Caco-2 (cell line): ENCODE measurements around the gene BMP7. TPM values are rescaled to one million over a fixed set of nuclear protein-coding genes. Genes with fewer than 3 reads are reported as not detected.

ENCODE experiments used
- BruUV-seq: library from RNA; stranded (reverse); fragments of 400-500 nt; replicated peaks from 2 replicates; lab custom pipeline; 2021; lab: Mats Ljungman, UMichigan
- CTCF ChIA-PET: fragments of 300-600 bp; sonication (Branson Sonifier 250); formaldehyde crosslinking; loops from one replicate; lab custom pipeline; 2022; ENCODE audit warnings: antibody characterized with exemption; lab: Charles Lee
- POLR2A ChIA-PET: fragments of 300-600 bp; sonication (Branson Sonifier 250); formaldehyde crosslinking; loops from one replicate; lab custom pipeline; 2022; ENCODE audit warnings: antibody characterized with exemption; lab: Charles Lee
- DNase-seq, 2 experiments: peaks; one replicate each; pipeline versions ENCODE4 v3.0.0 to v3.0.0-alpha.2; 2020 to 2022
- H3K27me3 ChIP-seq: replicated peaks from 2 replicates; pipeline ENCODE4 v1.6.0; 2011; ENCODE audit warnings: low read length; ENCODE audit not compliant: control insufficient read depth, insufficient read depth
- H3K36me3 ChIP-seq: 2 replicates; pipeline ENCODE4 v1.5.1; 2011; ENCODE audit warnings: low read length; ENCODE audit not compliant: control insufficient read depth, insufficient read depth
- H3K4me1 ChIP-seq: fragments of 250-450 bp; sonication (Bioruptor Pico); 2 replicates; pipeline ENCODE4 v1.5.1; 2020; ENCODE audit warnings: mild to moderate bottlenecking
- H3K4me3 ChIP-seq: 2 replicates; pipeline ENCODE4 v1.5.1; 2011; ENCODE audit warnings: low read depth, mild to moderate bottlenecking, control low read depth, low read length
- H3K9me3 ChIP-seq: fragments of 250-450 bp; sonication (Bioruptor Pico); 2 replicates; pipeline ENCODE4 v1.5.1; 2020; ENCODE audit warnings: mild to moderate bottlenecking, moderate library complexity
- H3K27ac Mint-ChIP-seq: one replicate; pipeline ENCODE4 v1.8.0; 2022; ENCODE audit warnings: mixed read lengths; ENCODE audit not compliant: unreplicated experiment
- H3K27me3 Mint-ChIP-seq: one replicate; pipeline ENCODE4 v1.8.0; 2022; ENCODE audit warnings: mixed read lengths; ENCODE audit not compliant: insufficient read depth, unreplicated experiment
- H3K36me3 Mint-ChIP-seq: one replicate; pipeline ENCODE4 v1.8.0; 2022; ENCODE audit warnings: mild to moderate bottlenecking, mixed read lengths; ENCODE audit not compliant: insufficient read depth, unreplicated experiment
- H3K4me1 Mint-ChIP-seq: one replicate; pipeline ENCODE4 v1.8.0; 2022; ENCODE audit warnings: low read depth, mixed read lengths; ENCODE audit not compliant: unreplicated experiment
- H3K4me3 Mint-ChIP-seq: one replicate; pipeline ENCODE4 v1.8.0; 2022; ENCODE audit warnings: mild to moderate bottlenecking, moderate library complexity, mixed read lengths; ENCODE audit not compliant: unreplicated experiment
- H3K9me3 Mint-ChIP-seq: one replicate; pipeline ENCODE4 v1.8.0; 2022; ENCODE audit warnings: mixed read lengths; ENCODE audit not compliant: unreplicated experiment
- CTCF ChIP-seq, 2 experiments: fragments of 200-600 bp in 1 of 2; IDR thresholded peaks; 1 replicate in 1 of 2; 2 replicates in 1 of 2; pipeline versions ENCODE4 v1.5.1 to v1.8.0; 2011 to 2022; ENCODE audit warnings: antibody characterized with exemption in 1 of 2, control low read depth in 1 of 2, inconsistent platforms in 1 of 2, low read depth in 1 of 2, low read length in 1 of 2, mild to moderate bottlenecking in 1 of 2, moderate library complexity in 1 of 2; ENCODE audit not compliant: insufficient read depth in 1 of 2, severe bottlenecking in 1 of 2, unreplicated experiment in 1 of 2
- intact Hi-C: fragments of 100-400 bp; cut with micrococcal nuclease; formaldehyde crosslinking; loops from one replicate; pipeline ENCODE4 v1.10.0; 2022; ENCODE audit not compliant: unreplicated experiment
- total RNA-seq: library from RNA; stranded (reverse); gene quantifications from 2 replicates; pipeline ENCODE4 v1.2.3, GENCODE V29; 2022

The BMP7 gene
- total RNA-seq, 1 experiment from 2014 or later: 317 TPM

- CTCF ChIA-PET: interaction anchor here (1.2 kb wide), 1 partner anchor 211 kb away, joined by 3 read pairs; no protein-coding TSS in a partner anchor
- H3K27ac Mint-ChIP-seq: no peak overlapping the region
- BruUV-seq: no TSS peak
- no peaks in the 10 kb centered on the region for H3K4me1 Mint-ChIP-seq
- H3K9me3 Mint-ChIP-seq: no peaks in the 10 kb centered on the region
- TF ChIP-seq CTCF (IDR thresholded peaks at IDR 0.05; ENCODE audit: insufficient read depth in 1 of 2, low read depth in 1 of 2, low read length in 1 of 2, severe bottlenecking in 1 of 2, unreplicated experiment in 1 of 2): no peak
- POLR2A ChIA-PET: no interaction called here
- H3K4me3 Mint-ChIP-seq: no peak overlapping the region
- intact Hi-C loops: no loop called here
- Histone ChIP-seq H3K27me3 (no peaks in the 10 kb centered on the region), H3K9me3 (no peaks in the 10 kb centered on the region), H3K36me3 (no peaks in the 10 kb centered on the region), H3K4me3 (no peak overlapping the region), H3K4me1 (no peaks in the 10 kb centered on the region)
- DNase-seq: no peak
- H3K27me3 Mint-ChIP-seq: peaks cover 9% of the 10 kb centered on the region
- H3K36me3 Mint-ChIP-seq: no peaks in the 10 kb centered on the region
These were observed 124.9 kb downstream of the BMP7 start for GRCh38 chr20:57141492-57141891.

- TF ChIP-seq CTCF (IDR thresholded peaks at IDR 0.05; ENCODE audit: insufficient read depth in 1 of 2, low read depth in 1 of 2, low read length in 1 of 2, severe bottlenecking in 1 of 2, unreplicated experiment in 1 of 2): no peak
- H3K4me1 Mint-ChIP-seq: no peaks in the 10 kb centered on the region
- no TSS peak for BruUV-seq
- Histone ChIP-seq H3K9me3 (no peaks in the 10 kb centered on the region), H3K36me3 (no peaks in the 10 kb centered on the region), H3K27me3 (no peaks in the 10 kb centered on the region), H3K4me3 (no peak overlapping the region), H3K4me1 (no peaks in the 10 kb centered on the region)
- no peak for DNase-seq
- H3K4me3 Mint-ChIP-seq: no peak overlapping the region
- H3K27me3 Mint-ChIP-seq: peaks cover 4% of the 10 kb centered on the region
- H3K36me3 Mint-ChIP-seq: no peaks in the 10 kb centered on the region
- ChIA-PET POLR2A (no interaction called here), CTCF (interaction anchor here (0.6 to 1.8 kb wide), 2 partner anchors 115 to 192 kb away, joined by 3 to 7 read pairs; no protein-coding TSS in a partner anchor)
- H3K9me3 Mint-ChIP-seq: no peaks in the 10 kb centered on the region
- no peak overlapping the region for H3K27ac Mint-ChIP-seq
- intact Hi-C loops: no loop called here
These were observed 126.0 kb downstream of the BMP7 start for GRCh38 chr20:57140416-57140965.

- H3K27me3 ChIP-seq: no peaks in the 10 kb centered on the region; the same call in 1 of the 2 replicates
- no peak for DNase-seq
These were observed 126.9 kb downstream of the BMP7 start for GRCh38 chr20:57139342-57140093.

More at GRCh38 chr20:57139342-57140093, 126.9 kb downstream of the BMP7 start:
- H3K27ac Mint-ChIP-seq: no peak overlapping the region
- no peaks in the 10 kb centered on the region for H3K4me1 ChIP-seq
- no peaks in the 10 kb centered on the region for H3K9me3 ChIP-seq
- TF ChIP-seq CTCF (IDR thresholded peaks at IDR 0.05; ENCODE audit: insufficient read depth in 1 of 2, low read depth in 1 of 2, low read length in 1 of 2, severe bottlenecking in 1 of 2, unreplicated experiment in 1 of 2): no peak
- no peak overlapping the region for H3K4me3 ChIP-seq
- no peaks in the 10 kb centered on the region for H3K36me3 ChIP-seq
- ChIA-PET POLR2A (no interaction called here), CTCF (interaction anchor here (1.8 kb wide), 1 partner anchor 193 kb away, joined by 7 read pairs; no protein-coding TSS in a partner anchor)
- no peaks in the 10 kb centered on the region for H3K9me3 Mint-ChIP-seq
- intact Hi-C loops: no loop called here
- H3K36me3 Mint-ChIP-seq: no peaks in the 10 kb centered on the region
- H3K4me1 Mint-ChIP-seq: no peaks in the 10 kb centered on the region
- BruUV-seq: no TSS peak
- H3K27me3 Mint-ChIP-seq: peaks cover 5% of the 10 kb centered on the region
- H3K4me3 Mint-ChIP-seq: no peak overlapping the region
